Neural progenitor cell (in vitro differentiated cells): ENCODE results near the gene PDIA3.

Source experiments
- CTCF ChIP-seq: fragments of 200-600 bp; sonication (generic); IDR thresholded peaks from 2 replicates; pipeline ENCODE4 v1.5.1; 2017; ENCODE audit warnings: antibody characterized with exemption, mild to moderate bottlenecking
- EZH2 ChIP-seq: fragments of 200-600 bp; sonication (generic); IDR thresholded peaks from 2 replicates; pipeline ENCODE4 v1.6.1; 2017; ENCODE audit warnings: antibody characterized with exemption, mild to moderate bottlenecking, moderate library complexity

DNA sequence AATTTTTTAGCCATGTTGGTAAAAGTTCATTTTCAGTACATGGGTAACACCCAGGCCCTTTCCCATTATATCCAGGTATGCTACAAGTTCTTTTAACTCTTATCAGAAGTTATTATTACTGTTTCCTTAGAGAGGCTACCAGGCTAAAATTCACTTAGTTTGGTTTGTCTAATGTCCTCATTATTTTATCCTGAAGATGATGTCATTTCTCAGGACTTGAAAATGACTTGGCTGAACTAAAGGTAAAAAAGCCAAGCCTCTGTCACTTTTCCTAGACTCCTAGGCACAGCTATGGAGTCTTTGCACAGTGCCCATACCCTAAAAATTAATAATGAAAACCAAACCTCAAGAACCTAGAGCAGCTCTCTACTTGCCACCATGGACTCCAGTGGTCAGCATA is 26.4 kb downstream of the PDIA3 start:
- no peak for TF ChIP-seq CTCF
- no peak for TF ChIP-seq EZH2
